HG03342 (cell line): ENCODE results near the gene IFT52.
A peak's percentile ranks its signal among the peaks of the same experiment; 100 is the strongest.

ENCODE experiments used
- ATAC-seq: cut with Tn5 transposase; IDR thresholded peaks from one replicate; pipeline ENCODE4 v1.9.1; 2021; ENCODE audit warnings: mild to moderate bottlenecking, moderate library complexity; ENCODE audit not compliant: unreplicated experiment

IFT52 gene, protein sequence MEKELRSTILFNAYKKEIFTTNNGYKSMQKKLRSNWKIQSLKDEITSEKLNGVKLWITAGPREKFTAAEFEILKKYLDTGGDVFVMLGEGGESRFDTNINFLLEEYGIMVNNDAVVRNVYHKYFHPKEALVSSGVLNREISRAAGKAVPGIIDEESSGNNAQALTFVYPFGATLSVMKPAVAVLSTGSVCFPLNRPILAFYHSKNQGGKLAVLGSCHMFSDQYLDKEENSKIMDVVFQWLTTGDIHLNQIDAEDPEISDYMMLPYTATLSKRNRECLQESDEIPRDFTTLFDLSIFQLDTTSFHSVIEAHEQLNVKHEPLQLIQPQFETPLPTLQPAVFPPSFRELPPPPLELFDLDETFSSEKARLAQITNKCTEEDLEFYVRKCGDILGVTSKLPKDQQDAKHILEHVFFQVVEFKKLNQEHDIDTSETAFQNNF

GRCh38 chr20:43590392-43591303, at the start of gene IFT52:
Gene IFT52, plus strand, starts transcription at chr20:43590937. Its CDS starts 3,762 bp downstream, at chr20:43594699.
- ATAC-seq: peak; percentile 99

DNA sequence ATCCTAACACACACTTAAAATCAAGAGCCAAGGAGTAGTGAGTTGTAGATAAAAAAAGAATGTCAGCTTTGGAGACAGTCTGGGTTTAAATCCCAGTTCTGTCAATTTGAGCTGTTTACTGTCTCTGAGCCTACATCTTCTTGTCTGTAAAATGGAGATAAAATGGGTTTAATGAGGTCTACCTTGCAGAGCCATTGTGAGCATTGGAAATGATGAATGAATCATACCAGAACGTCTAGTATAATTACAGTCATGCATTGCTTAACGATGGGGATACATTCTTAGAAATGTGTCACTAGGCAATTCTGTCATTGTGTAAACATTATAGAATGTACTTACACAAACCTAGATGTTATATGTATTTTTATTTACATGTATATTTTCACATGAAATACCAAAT, 49.5 kb upstream of the IFT52 start:
- no peak for ATAC-seq

DNA sequence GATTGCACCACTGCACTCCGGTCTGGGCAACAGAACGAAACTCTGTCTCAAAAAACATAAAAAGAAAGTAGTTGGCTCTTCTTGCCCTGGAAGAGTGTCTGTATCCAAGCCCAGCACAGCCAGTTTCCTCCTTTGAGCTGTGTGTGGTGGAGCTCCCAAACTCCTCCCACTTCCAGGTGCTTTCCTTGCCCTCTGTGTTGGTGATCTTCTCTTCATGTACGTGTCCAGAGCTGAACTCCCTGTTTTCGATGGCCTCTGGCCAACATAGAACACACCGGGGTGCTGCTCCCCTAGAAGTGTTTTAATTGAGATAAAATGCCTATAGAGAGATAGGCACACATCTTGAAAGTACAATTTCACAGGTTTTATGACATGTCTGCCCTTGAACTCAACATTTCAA, 48.6 kb upstream of the IFT52 start:
- no peak for ATAC-seq

GRCh38 chr20:43542674-43543073, 48.1 kb upstream of the IFT52 start:
- no peak for ATAC-seq

DNA sequence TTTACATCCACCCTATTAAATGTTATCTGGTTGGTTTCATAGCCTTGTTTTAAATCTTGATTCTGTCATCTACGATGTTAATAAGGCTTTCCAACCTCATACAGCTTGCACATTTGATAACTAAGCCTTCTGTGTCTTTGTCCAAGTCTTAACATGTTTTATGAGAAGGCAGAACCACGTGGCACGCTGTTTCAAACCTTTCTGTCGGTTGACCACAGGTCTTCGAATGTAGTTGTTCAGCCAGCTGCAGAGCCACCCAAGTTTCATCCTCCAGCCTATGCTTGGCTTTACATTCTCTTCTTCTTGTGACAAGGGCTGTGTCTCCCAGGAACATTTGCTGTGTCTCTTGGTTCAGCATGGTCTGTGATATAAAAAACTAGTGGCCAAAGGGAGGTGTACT, 47.6 kb upstream of the IFT52 start:
- no peak for ATAC-seq

DNA sequence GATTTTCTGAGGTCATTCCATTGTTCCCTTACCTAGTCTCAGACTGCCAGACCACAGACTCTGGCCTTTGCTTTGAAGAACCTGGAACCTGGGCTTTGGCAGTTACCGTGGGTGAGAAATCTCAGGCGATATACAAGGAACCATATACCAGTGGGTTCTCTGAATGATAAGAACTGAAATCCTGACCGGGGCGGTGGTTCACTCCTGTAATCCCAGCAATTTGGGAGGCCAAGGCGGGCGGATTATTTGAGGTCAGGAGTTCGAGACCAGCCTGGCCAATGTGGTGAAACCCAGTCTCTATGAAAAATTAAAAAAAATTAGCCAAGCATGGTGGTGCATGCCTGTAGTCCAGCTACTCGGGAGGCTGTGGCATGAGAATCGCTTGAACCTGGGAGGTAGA, 46.2 kb upstream of the IFT52 start:
- no peak for ATAC-seq

DNA sequence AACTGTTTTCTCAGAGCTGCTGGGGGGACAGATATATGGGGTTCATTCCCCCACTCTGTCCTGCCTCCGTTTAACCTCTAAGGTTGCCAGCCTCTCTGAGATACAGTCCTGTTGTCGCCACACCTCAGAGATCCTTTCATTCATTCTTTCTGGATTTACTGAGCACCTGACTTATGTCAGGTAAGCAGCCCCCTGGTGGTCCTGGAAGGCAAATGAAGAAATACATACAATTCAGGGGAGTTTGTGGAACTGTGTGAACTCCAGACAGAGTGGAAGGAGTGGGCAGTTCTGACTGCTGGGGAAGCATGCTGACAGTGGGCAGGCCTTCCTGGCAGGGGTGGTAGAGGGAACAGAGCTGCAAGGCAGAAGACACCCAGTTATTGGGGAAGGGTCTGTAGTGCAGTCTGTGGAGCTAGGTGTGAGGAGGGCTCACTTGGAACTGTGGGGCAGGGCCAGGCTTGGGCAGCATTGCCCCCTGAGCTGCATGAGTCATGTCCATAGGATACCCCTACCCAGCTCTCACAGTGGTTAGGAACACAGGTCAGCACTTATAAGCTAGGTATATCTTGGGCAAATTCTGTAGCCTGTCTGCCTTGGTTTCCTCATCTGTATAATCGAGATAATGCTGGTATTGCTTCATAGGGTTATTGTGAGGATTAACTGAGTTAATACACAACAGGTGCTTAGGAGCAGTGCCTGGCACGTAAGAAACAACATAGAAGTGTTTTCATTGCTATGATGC, 44.7 kb upstream of the IFT52 start:
- no peak for ATAC-seq

GRCh38 chr20:43548273-43548880, 42.4 kb upstream of the IFT52 start:
- no peak for ATAC-seq

DNA sequence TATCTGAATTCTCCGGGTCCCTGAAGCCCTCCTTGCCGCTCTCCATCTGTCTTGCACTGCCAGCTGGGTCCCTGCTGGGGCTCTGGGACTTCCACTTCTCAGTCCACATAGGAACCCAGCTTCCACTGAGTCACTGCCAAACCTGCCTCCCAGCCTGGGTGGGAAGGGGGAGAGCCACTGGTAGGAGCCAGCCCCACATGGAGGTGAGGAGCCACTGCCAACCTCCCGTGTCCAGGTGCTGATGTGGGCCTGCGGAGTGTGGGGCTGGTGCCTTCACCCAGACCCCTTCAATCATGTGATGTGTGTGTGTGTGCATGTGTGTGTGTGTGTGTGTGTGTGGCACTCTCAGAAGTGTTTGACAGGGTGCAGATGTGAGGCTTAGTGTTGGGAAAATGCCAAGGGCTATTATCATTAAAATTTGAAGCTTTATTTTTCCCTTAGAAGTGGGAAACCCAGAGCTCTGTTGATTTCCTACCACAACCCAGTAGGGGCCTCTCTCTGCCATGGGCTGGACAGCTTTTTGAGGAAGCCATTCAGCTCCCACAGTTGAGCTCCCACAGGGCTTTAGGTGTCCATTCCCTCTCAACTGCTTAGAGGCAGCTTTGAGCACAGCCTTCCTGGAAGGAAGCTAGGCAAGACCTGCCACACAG, 41.2 kb upstream of the IFT52 start:
- no peak for ATAC-seq

- no peak for ATAC-seq
Observed at GRCh38 chr20:43550456-43550855, 40.3 kb upstream of the IFT52 start.

DNA sequence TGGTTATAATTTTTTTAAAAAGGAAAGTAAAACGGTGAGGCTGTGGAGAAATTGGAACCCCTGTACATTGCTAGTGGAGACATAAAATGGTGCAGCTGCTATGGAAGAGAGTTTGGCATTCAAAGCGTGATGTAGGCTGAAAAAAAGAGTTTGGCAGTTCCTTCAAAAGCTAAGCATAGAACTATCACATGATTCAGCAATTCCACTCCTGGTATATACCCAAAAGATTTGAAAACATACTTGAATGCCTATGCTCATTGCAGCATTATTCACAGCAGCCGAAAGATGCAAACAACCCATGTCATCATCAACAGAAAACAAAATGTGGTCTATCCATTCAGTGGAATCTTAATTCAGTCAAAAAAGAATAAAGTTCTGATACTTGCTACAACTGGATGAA, 36.4 kb upstream of the IFT52 start:
- no peak for ATAC-seq

DNA sequence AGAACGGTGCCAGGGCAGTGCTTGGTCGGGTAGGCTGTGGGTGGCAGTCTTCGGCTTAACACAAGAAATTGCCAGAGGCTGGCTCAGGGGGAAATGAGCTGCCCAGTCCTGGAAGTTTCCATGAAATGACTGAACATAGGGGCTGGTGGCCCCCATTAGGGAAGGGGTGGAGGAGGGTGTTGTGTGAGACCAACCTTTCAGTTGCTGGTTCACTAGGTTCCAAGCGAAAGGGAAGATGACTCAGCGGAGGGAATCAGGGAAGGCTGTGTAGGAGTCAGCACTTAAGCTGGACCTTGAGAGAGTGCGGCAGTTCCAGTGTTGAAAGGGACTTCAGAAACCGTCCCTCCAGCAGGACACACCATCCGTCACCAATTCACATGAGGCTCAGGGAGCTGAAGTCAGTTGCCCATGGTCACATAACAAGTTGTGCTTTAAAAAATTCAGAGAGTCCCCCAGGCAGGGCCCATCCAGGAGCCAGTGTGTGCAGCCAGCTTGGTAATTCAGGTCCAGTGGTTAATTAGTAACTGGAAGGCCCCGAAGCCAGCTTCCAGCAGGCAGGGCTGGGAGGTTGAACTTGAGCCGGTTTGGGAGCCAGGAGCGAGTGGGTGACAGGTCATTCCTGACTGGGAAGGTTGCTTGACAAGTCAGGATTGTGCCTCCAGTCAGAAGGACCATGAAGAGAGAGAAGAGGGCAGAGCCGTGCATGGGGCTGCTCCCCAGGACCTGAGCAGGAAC, 32.2 kb upstream of the IFT52 start, which contains the start of gene SGK2:
TSS of gene SGK2 (plus strand) at position 616 of the 735 bp plus-strand sequence. CDS start 7,469 bp downstream, outside the sequence.
- ATAC-seq: no peak

GRCh38 chr20:43559147-43559987, 31.4 kb upstream of the IFT52 start:
- ATAC-seq: no peak

- ATAC-seq: no peak
Observed at GRCh38 chr20:43560974-43561373, 29.8 kb upstream of the IFT52 start.

- no peak for ATAC-seq
Observed at GRCh38 chr20:43563429-43563828, 27.3 kb upstream of the IFT52 start.

DNA sequence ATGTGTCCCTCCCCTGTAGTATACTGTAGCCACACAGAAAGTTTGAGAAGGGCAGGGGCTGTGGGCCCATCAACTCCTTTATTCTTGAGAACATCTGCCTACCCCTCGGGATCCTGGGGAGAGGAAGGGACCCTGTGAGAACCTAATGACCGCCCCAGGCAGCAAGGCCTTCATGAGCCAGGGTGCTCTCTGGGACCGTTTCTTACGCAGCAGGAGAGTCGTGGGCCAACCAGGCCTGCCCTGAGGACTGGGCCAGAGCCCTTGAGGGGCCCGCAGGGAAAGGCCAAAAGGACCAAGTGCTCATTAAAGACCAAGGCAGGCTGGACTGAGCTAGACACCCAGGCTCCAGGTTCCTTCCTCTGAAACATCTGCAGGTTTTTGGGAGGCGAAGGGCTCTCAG, 26.7 kb upstream of the IFT52 start:
- ATAC-seq: no peak

- ATAC-seq: no peak
Observed at GRCh38 chr20:43564455-43564854, 26.3 kb upstream of the IFT52 start.

- no peak for ATAC-seq
Observed at GRCh38 chr20:43564993-43565757, 25.6 kb upstream of the IFT52 start.
